Renal pelvis (tissue), 4 donors: ENCODE measurements around the gene KDM4B. TPM values are rescaled to one million over a fixed set of nuclear protein-coding genes. Genes with fewer than 3 reads are reported as not detected.

Source experiments
- DNase-seq: peaks from one replicate; pipeline ENCODE4 v3.0.0-alpha.2; 2013
- polyA plus RNA-seq, 3 donors: library from polyadenylated mRNA; unstranded; fragments of 120-200 nt; gene quantifications; one replicate each; pipeline ENCODE4 v1.2.1, GENCODE V29; 2013; ENCODE audit not compliant: insufficient read length in 3 of 3

KDM4B gene
- polyA plus RNA-seq, 3 donors: 26.8 to 31.8 (median 28.7) TPM

- DNase-seq: no peak
These were observed 12.7 kb downstream of the KDM4B start for GRCh38 chr19:4981681-4981958.

GRCh38 chr19:4983346-4984105 lies 14.6 kb downstream of the KDM4B start:
- DNase-seq: no peak

GRCh38 chr19:4984106-4984380 lies 15.1 kb downstream of the KDM4B start:
- no peak for DNase-seq

DNA sequence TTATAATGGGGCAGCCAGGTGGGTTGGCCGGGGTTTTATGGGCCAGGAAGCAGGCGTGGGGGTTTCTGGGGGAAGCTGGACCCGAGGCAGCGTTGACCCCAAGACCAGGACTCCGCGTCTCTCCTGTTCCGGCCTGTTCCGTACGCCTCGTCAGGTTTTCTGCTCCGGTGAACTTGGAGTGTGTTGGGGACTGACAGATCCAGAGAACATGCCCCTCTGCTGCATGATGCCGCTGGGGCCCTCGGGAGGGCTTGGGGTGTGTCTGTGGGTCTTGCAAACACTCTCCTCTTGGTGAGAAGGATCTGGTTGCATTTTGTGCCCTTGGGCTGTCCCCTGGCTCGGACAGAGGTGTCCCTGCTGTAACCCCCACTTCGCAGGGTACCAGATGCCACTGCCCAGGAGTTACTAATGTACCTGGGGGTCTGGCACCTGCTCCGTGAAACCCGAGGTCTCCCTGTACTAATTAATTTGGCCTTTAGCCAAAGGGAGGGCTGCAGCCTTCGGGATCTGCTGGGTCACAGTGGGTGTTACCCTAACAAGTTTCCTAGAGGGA lies 15.6 kb downstream of the KDM4B start:
- DNase-seq: peak; percentile 61

DNA sequence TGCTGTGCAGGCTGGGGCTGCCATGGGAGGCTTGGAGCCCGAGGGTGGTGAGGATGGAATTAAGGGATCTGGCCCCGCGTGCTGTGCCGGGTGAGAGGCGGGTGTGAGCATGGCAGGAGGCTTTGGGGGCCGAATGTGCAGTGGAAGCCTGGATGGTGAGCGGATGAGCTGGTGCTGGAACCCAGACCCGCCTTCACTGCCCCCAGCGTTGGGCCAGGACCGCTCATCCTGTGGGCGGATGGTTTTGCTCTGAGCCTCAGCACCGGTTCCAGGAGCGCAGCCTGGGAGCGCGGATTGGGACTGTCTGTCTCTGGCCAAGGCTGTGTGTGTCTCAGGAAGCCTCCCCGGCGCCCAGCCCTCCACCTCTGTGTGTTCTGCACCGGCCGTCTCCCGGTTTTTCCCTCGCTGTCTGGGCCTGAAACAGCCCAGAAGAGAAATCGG lies 16.7 kb downstream of the KDM4B start:
- no peak for DNase-seq

GRCh38 chr19:4986056-4986455 lies 17.1 kb downstream of the KDM4B start:
- DNase-seq: no peak

DNA sequence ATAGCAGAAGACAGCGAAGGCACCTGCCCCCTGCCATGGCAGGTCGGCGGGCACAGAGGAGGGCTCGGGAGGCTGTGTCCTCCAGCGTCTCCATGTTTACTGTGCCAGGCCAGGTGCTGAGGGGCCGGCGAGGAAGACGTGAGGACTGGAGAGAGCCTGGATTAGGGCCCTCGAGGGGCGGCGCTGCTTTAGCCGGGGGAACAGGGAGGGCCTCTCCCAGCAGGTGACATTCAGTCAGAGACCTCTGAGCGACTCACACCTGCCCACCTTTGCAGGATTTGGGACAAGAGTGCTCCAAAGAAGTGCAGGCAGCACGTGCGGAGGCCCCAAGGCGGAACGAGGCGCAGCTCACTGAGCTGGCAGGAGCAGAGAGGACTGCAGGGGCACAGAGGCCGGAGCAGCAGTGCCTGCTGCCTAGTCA lies 17.6 kb downstream of the KDM4B start:
- DNase-seq: no peak

DNA sequence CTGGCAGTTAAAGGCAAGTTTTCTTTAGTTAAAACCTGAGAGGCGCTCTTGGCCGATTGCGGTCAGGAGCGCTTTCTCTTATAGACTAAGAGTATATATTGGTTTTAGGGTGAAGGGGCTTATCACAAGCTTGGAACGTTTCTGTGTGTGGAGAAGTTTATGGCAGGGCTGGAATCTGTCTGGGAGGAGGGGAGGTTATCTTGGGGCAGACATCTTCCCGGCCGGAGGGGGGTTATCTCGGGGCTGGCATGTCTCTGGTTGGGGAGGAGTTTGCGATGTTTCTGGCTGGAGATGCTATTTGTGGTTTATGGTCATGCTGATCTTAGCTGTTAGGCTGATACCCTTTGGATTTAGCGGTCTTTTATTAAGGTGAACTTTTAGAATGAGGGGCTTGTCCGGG lies 18.3 kb downstream of the KDM4B start:
- no peak for DNase-seq

- no peak for DNase-seq
These were observed 18.9 kb downstream of the KDM4B start for GRCh38 chr19:4987692-4988370.

- no peak for DNase-seq
These were observed 19.9 kb downstream of the KDM4B start for GRCh38 chr19:4988770-4989251.

- no peak for DNase-seq
These were observed 21.4 kb downstream of the KDM4B start for GRCh38 chr19:4990306-4990705.

GRCh38 chr19:4991538-4991937 lies 22.6 kb downstream of the KDM4B start:
- DNase-seq: no peak

GRCh38 chr19:4991996-4992698 lies 23.2 kb downstream of the KDM4B start:
- no peak for DNase-seq

- DNase-seq: no peak
These were observed 24.8 kb downstream of the KDM4B start for GRCh38 chr19:4993683-4994082.

DNA sequence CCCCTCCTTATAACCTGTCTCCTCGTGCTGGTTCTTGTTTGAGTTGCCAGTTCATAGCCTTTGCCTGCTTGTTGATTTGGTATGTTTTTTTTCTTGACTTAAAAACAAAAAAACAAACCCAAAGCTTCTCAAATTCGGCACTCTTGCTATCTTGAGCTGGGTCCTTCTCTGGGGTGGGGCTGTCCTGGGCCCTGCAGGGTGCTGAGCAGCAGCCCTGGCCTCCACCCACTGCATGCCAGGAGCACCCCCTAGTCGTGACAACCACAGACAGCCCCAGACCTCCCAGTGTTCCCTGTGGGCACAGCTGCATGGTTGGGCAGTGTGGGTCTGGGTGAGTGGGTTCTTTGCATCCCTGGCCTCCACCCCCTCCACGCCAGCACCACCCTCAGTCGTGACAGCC lies 27.8 kb downstream of the KDM4B start:
- no peak for DNase-seq

GRCh38 chr19:4997297-4997696 lies 28.4 kb downstream of the KDM4B start:
- no peak for DNase-seq

DNA sequence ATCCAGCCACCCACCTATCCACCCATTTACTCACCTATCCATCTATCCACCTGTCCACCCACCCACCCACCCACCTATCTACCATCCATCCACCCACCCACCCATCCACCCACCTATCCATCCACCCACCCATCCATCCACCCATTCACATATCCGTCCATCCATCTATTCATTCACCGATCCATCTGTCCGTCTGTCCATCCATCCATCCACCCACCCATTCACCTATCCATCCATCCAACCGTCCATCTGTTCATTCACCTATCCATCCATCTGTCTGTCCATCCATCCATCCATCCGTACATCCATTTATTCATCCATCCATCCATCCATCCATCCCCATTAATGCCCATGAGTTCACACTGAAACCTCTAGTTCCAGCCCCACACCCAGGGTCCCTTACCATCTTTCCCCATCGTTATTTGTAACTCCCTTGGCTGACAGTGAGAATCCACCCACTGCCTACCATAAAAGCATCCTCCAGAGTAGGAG lies 31.3 kb downstream of the KDM4B start:
- no peak for DNase-seq

DNA sequence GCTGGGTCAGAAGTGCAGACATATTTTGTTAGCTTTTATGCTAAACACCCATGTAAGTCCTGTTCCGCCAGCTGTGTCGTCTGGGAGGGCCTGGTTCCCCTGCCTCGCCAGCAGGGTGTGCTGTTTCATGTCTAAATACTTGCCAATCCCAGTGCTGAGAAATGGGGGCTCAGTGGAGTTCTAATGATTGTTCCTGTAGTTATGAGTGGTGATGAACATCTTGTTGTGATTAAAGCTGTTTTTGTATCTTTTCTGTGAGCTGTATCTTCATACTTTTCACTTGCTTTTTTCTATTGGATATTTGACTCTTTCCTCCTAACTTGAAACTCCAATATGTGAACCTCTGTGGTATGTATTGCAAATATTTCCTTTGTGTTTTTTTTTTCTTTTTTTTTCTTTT lies 32.7 kb downstream of the KDM4B start:
- DNase-seq: no peak

GRCh38 chr19:5002143-5002542 lies 33.2 kb downstream of the KDM4B start:
- DNase-seq: no peak

DNA sequence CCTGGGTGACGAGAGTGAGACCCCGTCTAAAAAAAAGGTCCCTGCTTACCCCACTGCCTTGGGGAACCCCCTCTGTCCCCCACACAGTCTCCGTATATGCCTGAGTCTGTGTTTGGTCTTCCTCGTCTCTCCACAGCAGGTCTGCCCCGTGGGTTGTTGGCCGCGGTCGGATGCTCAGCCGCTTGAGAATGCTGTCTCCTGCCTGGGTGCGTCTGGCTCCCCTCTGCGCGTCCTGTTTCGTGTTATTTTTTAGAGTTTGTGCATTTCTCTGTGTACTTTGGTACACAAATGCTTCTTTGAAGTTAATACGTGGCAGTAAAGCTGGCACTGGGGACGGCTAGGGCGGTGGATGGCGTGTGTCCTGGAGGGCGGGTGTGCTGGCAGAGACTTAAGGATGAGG lies 34.9 kb downstream of the KDM4B start:
- DNase-seq: no peak

GRCh38 chr19:5005096-5005495 lies 36.2 kb downstream of the KDM4B start:
- DNase-seq: no peak

GRCh38 chr19:5006201-5006600 lies 37.3 kb downstream of the KDM4B start:
- DNase-seq: no peak

DNA sequence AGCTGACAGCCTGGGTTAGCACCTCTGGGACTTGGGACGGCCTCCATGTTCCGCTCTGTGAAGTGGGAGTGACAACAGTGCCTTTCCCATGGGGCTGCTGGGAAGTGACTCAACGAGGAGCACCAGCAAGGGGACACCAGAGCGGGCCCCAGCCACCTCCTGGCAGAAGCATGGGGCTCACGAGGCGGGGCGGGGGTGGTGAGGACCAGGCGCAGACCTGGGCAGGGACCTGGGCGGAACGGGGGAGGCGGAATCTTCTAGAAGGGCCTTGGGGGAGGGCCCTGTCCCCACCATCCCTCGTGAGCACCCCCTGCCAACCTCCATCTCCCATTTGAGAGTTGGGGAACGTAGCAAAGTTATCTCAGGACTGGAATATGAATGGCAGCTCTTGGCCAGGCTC lies 37.9 kb downstream of the KDM4B start:
- no peak for DNase-seq
